Epithelial cell of proximal tubule (primary cell): ENCODE results near the gene ASS1. TPM values are rescaled to one million over a fixed set of nuclear protein-coding genes. Genes with fewer than 3 reads are reported as not detected.

ENCODE experiments used
- DNase-seq: peaks from one replicate; pipeline ENCODE4 v3.0.0-alpha.2; 2011; ENCODE audit warnings: low read depth
- H3K4me3 ChIP-seq: 2 replicates; pipeline ENCODE4 v1.5.1; 2011; ENCODE audit warnings: low read depth, mild to moderate bottlenecking, low read length
- total RNA-seq: library from RNA; depleted of rRNA; stranded (reverse); fragments of >200 nt; gene quantifications from 2 replicates; pipeline ENCODE4 v1.2.3, GENCODE V29; 2015
- TF ChIP-seq, protein P1 (sequence below): conservative IDR thresholded peaks from 2 replicates; pipeline ENCODE4 v1.5.1; 2012; ENCODE audit warnings: low read depth, mild to moderate bottlenecking, low read length

ASS1 gene
- total RNA-seq, 1 donor from 2014 or later, result 9.4 TPM

DNA sequence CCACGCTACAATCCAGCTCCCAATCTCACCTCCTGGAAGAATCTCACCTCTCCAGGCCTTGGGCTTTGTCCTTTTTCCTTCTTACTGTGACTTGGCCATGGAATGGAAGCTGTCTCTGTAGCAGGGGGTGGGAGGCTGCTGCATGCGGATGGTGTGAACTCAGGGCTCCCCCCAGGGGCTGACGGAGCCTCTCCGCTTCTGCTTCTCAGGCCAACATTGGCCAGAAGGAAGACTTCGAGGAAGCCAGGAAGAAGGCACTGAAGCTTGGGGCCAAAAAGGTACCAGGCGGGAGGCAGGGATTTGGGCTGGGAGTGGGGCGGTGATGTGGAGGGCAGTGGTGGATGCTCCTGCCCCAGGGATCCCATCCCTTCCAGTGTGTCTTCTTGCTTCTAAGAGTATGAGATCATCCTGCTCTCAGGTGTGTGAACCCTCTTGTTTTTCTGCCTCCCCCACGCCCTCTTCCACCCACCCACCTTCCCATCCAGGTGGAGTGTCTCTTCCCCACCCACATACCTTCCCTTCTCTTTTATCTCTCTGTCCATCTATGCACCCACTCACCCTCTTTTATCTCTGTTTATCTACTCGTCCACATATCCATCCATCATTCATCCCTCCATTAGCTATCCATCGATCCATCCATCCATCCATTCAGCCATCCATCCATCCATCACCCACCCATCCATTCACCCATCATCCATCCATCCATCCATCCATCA, 9.5 kb downstream of the ASS1 start:
- TF ChIP-seq, protein P1, sequence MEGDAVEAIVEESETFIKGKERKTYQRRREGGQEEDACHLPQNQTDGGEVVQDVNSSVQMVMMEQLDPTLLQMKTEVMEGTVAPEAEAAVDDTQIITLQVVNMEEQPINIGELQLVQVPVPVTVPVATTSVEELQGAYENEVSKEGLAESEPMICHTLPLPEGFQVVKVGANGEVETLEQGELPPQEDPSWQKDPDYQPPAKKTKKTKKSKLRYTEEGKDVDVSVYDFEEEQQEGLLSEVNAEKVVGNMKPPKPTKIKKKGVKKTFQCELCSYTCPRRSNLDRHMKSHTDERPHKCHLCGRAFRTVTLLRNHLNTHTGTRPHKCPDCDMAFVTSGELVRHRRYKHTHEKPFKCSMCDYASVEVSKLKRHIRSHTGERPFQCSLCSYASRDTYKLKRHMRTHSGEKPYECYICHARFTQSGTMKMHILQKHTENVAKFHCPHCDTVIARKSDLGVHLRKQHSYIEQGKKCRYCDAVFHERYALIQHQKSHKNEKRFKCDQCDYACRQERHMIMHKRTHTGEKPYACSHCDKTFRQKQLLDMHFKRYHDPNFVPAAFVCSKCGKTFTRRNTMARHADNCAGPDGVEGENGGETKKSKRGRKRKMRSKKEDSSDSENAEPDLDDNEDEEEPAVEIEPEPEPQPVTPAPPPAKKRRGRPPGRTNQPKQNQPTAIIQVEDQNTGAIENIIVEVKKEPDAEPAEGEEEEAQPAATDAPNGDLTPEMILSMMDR, result no peak
- no peak overlapping the region for H3K4me3 ChIP-seq
- DNase-seq, result no peak

- DNase-seq, result no peak
- no peak overlapping the region for H3K4me3 ChIP-seq
- TF ChIP-seq, protein P1, result no peak
Measured at GRCh38 chr9:130454812-130455325, 10.1 kb downstream of the ASS1 start.

GRCh38 chr9:130458027-130458803, 13.5 kb downstream of the ASS1 start:
- TF ChIP-seq, protein P1, result no peak
- H3K4me3 ChIP-seq, result no peak overlapping the region
- DNase-seq, result no peak

DNA sequence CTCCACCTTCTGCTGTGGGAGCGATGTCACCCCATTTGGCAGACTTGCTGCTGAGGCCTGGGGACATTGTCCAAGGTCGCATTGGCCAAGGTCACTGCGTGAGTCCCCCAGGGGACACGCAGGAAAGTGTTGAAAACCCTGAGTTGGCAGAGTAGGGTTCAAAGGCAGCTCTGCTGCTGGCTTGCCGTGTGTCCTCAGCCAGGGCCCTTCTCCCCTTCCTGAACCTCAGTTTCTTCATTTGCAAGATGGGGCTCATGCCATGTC, 14.0 kb downstream of the ASS1 start:
- TF ChIP-seq, protein P1, result no peak

DNA sequence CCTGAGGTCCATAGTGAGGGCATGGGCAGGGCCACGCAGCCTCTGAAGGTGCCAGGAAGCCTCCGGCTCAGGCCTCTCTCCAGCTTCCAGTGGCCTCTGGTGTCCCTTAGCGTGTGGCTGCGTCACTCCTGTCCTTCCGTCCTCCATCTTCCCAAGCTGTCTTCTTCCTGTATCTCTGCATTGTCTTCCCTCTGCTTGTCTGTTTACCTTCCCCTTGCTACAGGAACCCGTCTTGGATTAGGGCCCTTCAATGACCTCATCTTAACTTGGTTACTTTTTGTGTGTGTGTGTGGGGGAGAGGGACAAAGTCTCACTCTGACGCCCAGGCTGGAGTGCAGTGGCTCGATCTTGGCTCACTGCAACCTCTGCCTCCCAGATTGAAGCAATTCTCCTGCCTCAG, 14.4 kb downstream of the ASS1 start:
- DNase-seq, result no peak
- H3K4me3 ChIP-seq, result no peak overlapping the region
- TF ChIP-seq, protein P1, result no peak

More for the DNA sequence above, 14.0 kb downstream of the ASS1 start:
- H3K4me3 ChIP-seq, result no peak overlapping the region
- DNase-seq, result no peak

- TF ChIP-seq, protein P1, result no peak
- no peak overlapping the region for H3K4me3 ChIP-seq
- DNase-seq, result no peak
Measured at GRCh38 chr9:130459941-130460669, 15.3 kb downstream of the ASS1 start.
